HEK293 (cell line): ENCODE measurements around the gene DOCK3.

Experiments
- CTCF ChIP-seq: fragments of 450-650 bp; formaldehyde crosslinking; IDR thresholded peaks from 2 replicates; pipeline ENCODE4 v1.5.1; 2016; ENCODE audit warnings: missing biosample characterization, missing genetic modification characterization
- IKZF3 ChIP-seq: fragments of 450-650 bp; IDR thresholded peaks from 2 replicates; pipeline ENCODE4 v1.5.0; 2018; ENCODE audit warnings: missing biosample characterization, mild to moderate bottlenecking, missing genetic modification characterization, moderate library complexity
- SETDB1 ChIP-seq: IDR thresholded peaks from one replicate; pipeline ENCODE4 v1.6.1; 2017; ENCODE audit warnings: mild to moderate bottlenecking, low read length, moderate library complexity, mixed read lengths; ENCODE audit not compliant: insufficient read length
- ZBTB21 ChIP-seq: fragments of 450-650 bp; formaldehyde crosslinking; IDR thresholded peaks from 2 replicates; pipeline ENCODE4 v1.5.1; 2017; ENCODE audit warnings: missing biosample characterization, missing genetic modification characterization
- ZBTB49 ChIP-seq: fragments of 450-650 bp; formaldehyde crosslinking; IDR thresholded peaks from 2 replicates; pipeline ENCODE4 v1.5.1; 2016; ENCODE audit warnings: missing biosample characterization, missing genetic modification characterization, low read depth
- ZFHX2 ChIP-seq: fragments of 450-650 bp; formaldehyde crosslinking; conservative IDR thresholded peaks from 2 replicates; pipeline ENCODE4 v1.5.1; 2016; ENCODE audit warnings: missing biosample characterization, missing genetic modification characterization
- ZNF19 ChIP-seq: fragments of 450-650 bp; formaldehyde crosslinking; IDR thresholded peaks from 2 replicates; pipeline ENCODE4; 2016; ENCODE audit warnings: missing biosample characterization, missing genetic modification characterization, low read depth
- ZNF596 ChIP-seq: fragments of 450-650 bp; IDR thresholded peaks from 2 replicates; pipeline ENCODE4 v1.5.0; 2018; ENCODE audit warnings: missing biosample characterization, mild to moderate bottlenecking, missing genetic modification characterization, moderate library complexity
- ZNF610 ChIP-seq: fragments of 450-650 bp; formaldehyde crosslinking; IDR thresholded peaks from 2 replicates; pipeline ENCODE4 v1.5.1; 2016; ENCODE audit warnings: missing biosample characterization, missing genetic modification characterization, borderline replicate concordance
- ZNF704 ChIP-seq: fragments of 450-650 bp; formaldehyde crosslinking; IDR thresholded peaks from 2 replicates; pipeline ENCODE4 v1.5.1; 2016; ENCODE audit warnings: missing biosample characterization, missing genetic modification characterization
- ZNF768 ChIP-seq: fragments of 450-650 bp; formaldehyde crosslinking; IDR thresholded peaks from 2 replicates; pipeline ENCODE4 v1.5.1; 2018; ENCODE audit warnings: missing biosample characterization, mild to moderate bottlenecking, missing genetic modification characterization
- TF ChIP-seq, protein P1 (sequence below): fragments of 450-650 bp; formaldehyde crosslinking; IDR thresholded peaks from 2 replicates; pipeline ENCODE4 v1.5.1; 2017; ENCODE audit warnings: missing biosample characterization, missing genetic modification characterization
- TF ChIP-seq, protein P2 (sequence below): fragments of 450-650 bp; formaldehyde crosslinking; IDR thresholded peaks from 2 replicates; pipeline ENCODE4 v1.5.1; 2016; ENCODE audit warnings: missing biosample characterization, missing genetic modification characterization
- TF ChIP-seq, protein P3 (sequence below): fragments of 450-650 bp; IDR thresholded peaks from 2 replicates; pipeline ENCODE4 v1.5.1; 2018; ENCODE audit warnings: missing biosample characterization, missing genetic modification characterization

GRCh38 chr3:50777680-50778079 is 103.0 kb downstream of the DOCK3 start:
- TF ChIP-seq CTCF (tag by site-specific recombination) (no peak), ZBTB21 (tag by site-specific recombination) (no peak), ZNF768 (tag by site-specific recombination) (no peak), ZNF19 (no peak), ZNF704 (tag by site-specific recombination) (no peak), ZBTB49 (tag by site-specific recombination) (no peak), ZNF596 (tag by site-specific recombination) (no peak), SETDB1 (no peak), ZNF610 (tag by site-specific recombination) (no peak), IKZF3 (tag by site-specific recombination) (no peak), ZFHX2 (tag by site-specific recombination) (no peak)
- TF ChIP-seq, protein P1, sequence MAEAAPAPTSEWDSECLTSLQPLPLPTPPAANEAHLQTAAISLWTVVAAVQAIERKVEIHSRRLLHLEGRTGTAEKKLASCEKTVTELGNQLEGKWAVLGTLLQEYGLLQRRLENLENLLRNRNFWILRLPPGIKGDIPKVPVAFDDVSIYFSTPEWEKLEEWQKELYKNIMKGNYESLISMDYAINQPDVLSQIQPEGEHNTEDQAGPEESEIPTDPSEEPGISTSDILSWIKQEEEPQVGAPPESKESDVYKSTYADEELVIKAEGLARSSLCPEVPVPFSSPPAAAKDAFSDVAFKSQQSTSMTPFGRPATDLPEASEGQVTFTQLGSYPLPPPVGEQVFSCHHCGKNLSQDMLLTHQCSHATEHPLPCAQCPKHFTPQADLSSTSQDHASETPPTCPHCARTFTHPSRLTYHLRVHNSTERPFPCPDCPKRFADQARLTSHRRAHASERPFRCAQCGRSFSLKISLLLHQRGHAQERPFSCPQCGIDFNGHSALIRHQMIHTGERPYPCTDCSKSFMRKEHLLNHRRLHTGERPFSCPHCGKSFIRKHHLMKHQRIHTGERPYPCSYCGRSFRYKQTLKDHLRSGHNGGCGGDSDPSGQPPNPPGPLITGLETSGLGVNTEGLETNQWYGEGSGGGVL (tag by site-specific recombination): no peak
- TF ChIP-seq, protein P2, sequence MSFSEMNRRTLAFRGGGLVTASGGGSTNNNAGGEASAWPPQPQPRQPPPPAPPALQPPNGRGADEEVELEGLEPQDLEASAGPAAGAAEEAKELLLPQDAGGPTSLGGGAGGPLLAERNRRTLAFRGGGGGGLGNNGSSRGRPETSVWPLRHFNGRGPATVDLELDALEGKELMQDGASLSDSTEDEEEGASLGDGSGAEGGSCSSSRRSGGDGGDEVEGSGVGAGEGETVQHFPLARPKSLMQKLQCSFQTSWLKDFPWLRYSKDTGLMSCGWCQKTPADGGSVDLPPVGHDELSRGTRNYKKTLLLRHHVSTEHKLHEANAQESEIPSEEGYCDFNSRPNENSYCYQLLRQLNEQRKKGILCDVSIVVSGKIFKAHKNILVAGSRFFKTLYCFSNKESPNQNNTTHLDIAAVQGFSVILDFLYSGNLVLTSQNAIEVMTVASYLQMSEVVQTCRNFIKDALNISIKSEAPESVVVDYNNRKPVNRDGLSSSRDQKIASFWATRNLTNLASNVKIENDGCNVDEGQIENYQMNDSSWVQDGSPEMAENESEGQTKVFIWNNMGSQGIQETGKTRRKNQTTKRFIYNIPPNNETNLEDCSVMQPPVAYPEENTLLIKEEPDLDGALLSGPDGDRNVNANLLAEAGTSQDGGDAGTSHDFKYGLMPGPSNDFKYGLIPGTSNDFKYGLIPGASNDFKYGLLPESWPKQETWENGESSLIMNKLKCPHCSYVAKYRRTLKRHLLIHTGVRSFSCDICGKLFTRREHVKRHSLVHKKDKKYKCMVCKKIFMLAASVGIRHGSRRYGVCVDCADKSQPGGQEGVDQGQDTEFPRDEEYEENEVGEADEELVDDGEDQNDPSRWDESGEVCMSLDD (tag by site-specific recombination): no peak
- TF ChIP-seq, protein P3, sequence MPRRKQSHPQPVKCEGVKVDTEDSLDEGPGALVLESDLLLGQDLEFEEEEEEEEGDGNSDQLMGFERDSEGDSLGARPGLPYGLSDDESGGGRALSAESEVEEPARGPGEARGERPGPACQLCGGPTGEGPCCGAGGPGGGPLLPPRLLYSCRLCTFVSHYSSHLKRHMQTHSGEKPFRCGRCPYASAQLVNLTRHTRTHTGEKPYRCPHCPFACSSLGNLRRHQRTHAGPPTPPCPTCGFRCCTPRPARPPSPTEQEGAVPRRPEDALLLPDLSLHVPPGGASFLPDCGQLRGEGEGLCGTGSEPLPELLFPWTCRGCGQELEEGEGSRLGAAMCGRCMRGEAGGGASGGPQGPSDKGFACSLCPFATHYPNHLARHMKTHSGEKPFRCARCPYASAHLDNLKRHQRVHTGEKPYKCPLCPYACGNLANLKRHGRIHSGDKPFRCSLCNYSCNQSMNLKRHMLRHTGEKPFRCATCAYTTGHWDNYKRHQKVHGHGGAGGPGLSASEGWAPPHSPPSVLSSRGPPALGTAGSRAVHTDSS (tag by site-specific recombination): no peak
